IMR-90 (cell line): ENCODE measurements around the gene GAS7. TPM values are rescaled to one million over a fixed set of nuclear protein-coding genes. Genes with fewer than 3 reads are reported as not detected.

ENCODE experiments used
- ATAC-seq: fragments of 200-7000 bp; cut with Tn5 transposase; 2 replicates; pipeline ENCODE4 v1.9.1; 2020; ENCODE audit warnings: low read depth, mild to moderate bottlenecking, moderate library complexity
- BruUV-seq: library from RNA; stranded (reverse); fragments of 400-500 nt; replicated peaks from 2 replicates; lab custom pipeline; 2021; lab: Mats Ljungman, UMichigan
- CTCF ChIA-PET: fragments of 300-600 bp; formaldehyde crosslinking; extraction: SDS; loops from one replicate; lab custom pipeline; 2021; ENCODE audit warnings: antibody characterized with exemption; lab: Yijun Ruan, JAX
- POLR2A ChIA-PET: fragments of 300-600 bp; sonication (Branson Sonifier 250); formaldehyde crosslinking; loops from one replicate; lab custom pipeline; 2022; ENCODE audit warnings: antibody characterized with exemption; ENCODE audit not compliant: unreplicated experiment; lab: Charles Lee
- DNase-seq: peaks from one replicate; pipeline ENCODE4 v3.0.0; 2013
- H2AFZ ChIP-seq: replicated peaks from 2 replicates; pipeline ENCODE3; 2013; ENCODE audit warnings: low read length, mild to moderate bottlenecking; ENCODE audit not compliant: poor library complexity
- H2AK5ac ChIP-seq: 2 replicates; pipeline ENCODE4 v1.6.1; 2013; ENCODE audit warnings: low read depth, low read length, inconsistent platforms
- H2AK9ac ChIP-seq: replicated peaks from 2 replicates; pipeline ENCODE3; 2013; ENCODE audit warnings: mild to moderate bottlenecking, low read depth, low read length, moderate library complexity; ENCODE audit not compliant: poor library complexity
- H2BK120ac ChIP-seq: 2 replicates; pipeline ENCODE4 v1.6.1; 2013; ENCODE audit warnings: low read depth, low read length, inconsistent platforms
- H2BK15ac ChIP-seq: 3 replicates; pipeline ENCODE4 v1.6.1; 2013; ENCODE audit warnings: low read depth, low read length, inconsistent platforms
- H2BK20ac ChIP-seq: 2 replicates; pipeline ENCODE4 v1.6.1; 2013; ENCODE audit warnings: low read depth, mild to moderate bottlenecking, inconsistent platforms, low read length, moderate library complexity
- H2BK5ac ChIP-seq: 2 replicates; pipeline ENCODE4 v1.6.1; 2013; ENCODE audit warnings: mild to moderate bottlenecking, low read depth, low read length, inconsistent platforms; ENCODE audit not compliant: poor library complexity, severe bottlenecking
- H3K14ac ChIP-seq: replicated peaks from 2 replicates; pipeline ENCODE4 v1.6.1; 2013; ENCODE audit warnings: low read depth, low read length, inconsistent platforms
- H3K18ac ChIP-seq: 2 replicates; pipeline ENCODE4 v1.6.1; 2013; ENCODE audit warnings: low read depth, low read length, control low read depth
- H3K23ac ChIP-seq: 2 replicates; pipeline ENCODE4 v1.6.1; 2013; ENCODE audit warnings: low read depth, low read length, inconsistent platforms
- H3K27ac ChIP-seq: 2 replicates; pipeline ENCODE4 v1.5.1; 2013; ENCODE audit warnings: mild to moderate bottlenecking, control low read depth, low read length; ENCODE audit not compliant: insufficient read depth
- H3K27me3 ChIP-seq: 2 replicates; pipeline ENCODE4 v1.6.1; 2013; ENCODE audit warnings: low read length; ENCODE audit not compliant: control insufficient read depth, insufficient read depth
- H3K36me3 ChIP-seq: 2 replicates; pipeline ENCODE4 v1.6.1; 2013; ENCODE audit warnings: low read length, mixed read lengths; ENCODE audit not compliant: control insufficient read depth, insufficient read depth
- H3K4ac ChIP-seq: 2 replicates; pipeline ENCODE4 v1.6.1; 2013; ENCODE audit warnings: low read depth, low read length, inconsistent platforms
- H3K4me1 ChIP-seq: 2 replicates; pipeline ENCODE4 v1.6.1; 2013; ENCODE audit warnings: low read length, mixed read lengths; ENCODE audit not compliant: control insufficient read depth, insufficient read depth
- H3K4me2 ChIP-seq: 2 replicates; pipeline ENCODE4 v1.6.1; 2013; ENCODE audit warnings: low read depth, mild to moderate bottlenecking, control low read depth, low read length, moderate library complexity
- H3K4me3 ChIP-seq: 2 replicates; pipeline ENCODE4 v1.5.1; 2013; ENCODE audit warnings: low read depth, mild to moderate bottlenecking, control low read depth, low read length, moderate library complexity; ENCODE audit not compliant: insufficient read depth
- H3K56ac ChIP-seq: 2 replicates; pipeline ENCODE4 v1.6.1; 2013; ENCODE audit warnings: low read length, inconsistent platforms; ENCODE audit not compliant: insufficient read depth; ENCODE audit errors: extremely low read depth
- H3K79me1 ChIP-seq, 2 experiments: 2 replicates each; pipeline ENCODE4 v1.6.1; 2013; ENCODE audit warnings: low read length in 2 of 2, inconsistent platforms in 1 of 2, low read depth in 1 of 2
- H3K9ac ChIP-seq: 2 replicates; pipeline ENCODE4 v1.6.1; 2013; ENCODE audit warnings: low read depth, low read length, control low read depth
- H3K9me1 ChIP-seq: 2 replicates; pipeline ENCODE4 v1.6.1; 2013; ENCODE audit warnings: low read length, inconsistent platforms; ENCODE audit not compliant: insufficient read depth
- H3K9me3 ChIP-seq: 2 replicates; pipeline ENCODE4 v1.6.1; 2013; ENCODE audit warnings: low read length; ENCODE audit not compliant: control insufficient read depth, insufficient read depth
- H4K20me1 ChIP-seq: 2 replicates; pipeline ENCODE4 v1.6.1; 2013; ENCODE audit warnings: low read length, inconsistent platforms; ENCODE audit not compliant: insufficient read depth
- H4K5ac ChIP-seq: 2 replicates; pipeline ENCODE4 v1.6.1; 2013; ENCODE audit warnings: mild to moderate bottlenecking, low read depth, low read length, control low read depth
- H4K8ac ChIP-seq, 2 experiments: 2 replicates each; pipeline ENCODE4 v1.6.1; 2013; ENCODE audit warnings: low read depth in 2 of 2, low read length in 2 of 2, control low read depth in 1 of 2, inconsistent platforms in 1 of 2
- H4K91ac ChIP-seq: 2 replicates; pipeline ENCODE4 v1.6.1; 2013; ENCODE audit warnings: low read depth, low read length, inconsistent platforms; ENCODE audit not compliant: insufficient read depth
- WGBS, 2 experiments: methylation state at CpG; one replicate each; pipeline versions ENCODE4 v1.1.5 to v1.1.7; 2013; ENCODE audit warnings: missing lambda C conversion rate in 2 of 2; ENCODE audit not compliant: insufficient read length in 1 of 2; ENCODE audit errors: extremely low coverage in 2 of 2; 5-methylcytosine and 5-hydroxymethylcytosine counted together
- dilution Hi-C: fragments of 300-500 bp; cut with HindIII; formaldehyde crosslinking; loops from one replicate; pipeline ENCODE4 v1.14.3; 2018; ENCODE audit warnings: low sequenced_read_pairs; ENCODE audit not compliant: unreplicated experiment
- in situ Hi-C: fragments of 300-500 bp; cut with MboI; formaldehyde crosslinking; loops from 3 replicates; pipeline ENCODE4 v1.14.3; 2019; ENCODE audit warnings: low sequenced_read_pairs, inconsistent platforms, mixed read lengths
- intact Hi-C: fragments of 100-400 bp; cut with micrococcal nuclease; formaldehyde crosslinking; loops from 2 replicates; pipeline ENCODE4 v1.10.0; 2022
- polyA plus RNA-seq, 3 experiments: library from polyadenylated mRNA; depleted of rRNA; stranded (reverse); fragments of >200 nt; gene quantifications; 2 replicates each; pipeline ENCODE4 v1.2.3, GENCODE V29; 2012; ENCODE audit warnings: low replicate concordance in 1 of 3
- total RNA-seq: library from RNA; depleted of rRNA; stranded (reverse); fragments of >200 nt; gene quantifications from 2 replicates; pipeline ENCODE4 v1.2.3, GENCODE V29; 2012
- TF ChIP-seq, protein P1 (sequence below): fragments of 150-350 bp; IDR thresholded peaks from 2 replicates; pipeline ENCODE4 v1.6.1; 2016; ENCODE audit warnings: low read depth, mild to moderate bottlenecking, low read length, moderate library complexity, borderline replicate concordance

GAS7 gene
- total and polyA plus RNA-seq, 2 of the 4 experiments (the other 2 are of a cell fraction) = 4.6 to 5.0 TPM

GRCh38 chr17:10172778-10173177, 25.6 kb downstream of the GAS7 start:
- Histone ChIP-seq H2BK5ac (no peak overlapping the region), H3K9me3 (no peaks in the 10 kb centered on the region; the same call in 1 of the 2 replicates), H3K36me3 (no peaks in the 10 kb centered on the region), H4K91ac (no peak overlapping the region), H4K20me1 (no peaks in the 10 kb centered on the region), H3K9me1 (peaks cover 9% of the 10 kb centered on the region; the same call in 1 of the 2 replicates), H3K18ac (no peak overlapping the region; the same call in 1 of the 2 replicates), H3K14ac (no peak overlapping the region), H3K4me1 (peaks cover 10% of the 10 kb centered on the region), H3K27me3 (no peaks in the 10 kb centered on the region), H2BK15ac (no peak overlapping the region), H2AK9ac (no peak overlapping the region), H3K9ac (no peak overlapping the region), H3K23ac (no peak overlapping the region), H3K56ac (no peak overlapping the region), H3K27ac (no peak overlapping the region), H2AK5ac (no peak overlapping the region), H3K79me1 (peaks cover 0 to 5% of the 10 kb centered on the region in 2 experiments; a peak in 3 of 4 replicates), H2BK120ac (no peak overlapping the region), H4K8ac (no peak overlapping the region), H3K4me2 (no peak overlapping the region), H3K4ac (no peak overlapping the region; the same call in 1 of the 2 replicates), H2AFZ (no peak overlapping the region), H2BK20ac (no peak overlapping the region), H4K5ac (no peak overlapping the region), H3K4me3 (no peak overlapping the region)
- DNase-seq (no peak), ATAC-seq (no peak)
- in situ Hi-C loops = no loop called here
- 100% methylated on average over 2 of the region's 6 CpGs; no CpG with 5 or more reads in 1 of the 2 experiments for WGBS, 2 experiments
- BruUV-seq = no TSS peak
- dilution Hi-C loops = no loop called here
- intact Hi-C loops = no loop called here
- ChIA-PET CTCF (interaction anchor here (0.6 kb wide), 1 partner anchor 52 kb away, joined by 4 read pairs; no protein-coding TSS in a partner anchor), POLR2A (no interaction called here)
- TF ChIP-seq, protein P1, sequence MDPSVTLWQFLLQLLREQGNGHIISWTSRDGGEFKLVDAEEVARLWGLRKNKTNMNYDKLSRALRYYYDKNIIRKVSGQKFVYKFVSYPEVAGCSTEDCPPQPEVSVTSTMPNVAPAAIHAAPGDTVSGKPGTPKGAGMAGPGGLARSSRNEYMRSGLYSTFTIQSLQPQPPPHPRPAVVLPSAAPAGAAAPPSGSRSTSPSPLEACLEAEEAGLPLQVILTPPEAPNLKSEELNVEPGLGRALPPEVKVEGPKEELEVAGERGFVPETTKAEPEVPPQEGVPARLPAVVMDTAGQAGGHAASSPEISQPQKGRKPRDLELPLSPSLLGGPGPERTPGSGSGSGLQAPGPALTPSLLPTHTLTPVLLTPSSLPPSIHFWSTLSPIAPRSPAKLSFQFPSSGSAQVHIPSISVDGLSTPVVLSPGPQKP = no peak
